ENCODE measurements around the gene TRIP6. TPM values are rescaled to one million over a fixed set of nuclear protein-coding genes. Genes with fewer than 3 reads are reported as not detected.

The TRIP6 gene
- total RNA-seq, 1 experiment from 2014 or later, result 140 TPM

GRCh38 chr7:100873599-100874299, 6.6 kb downstream of the TRIP6 start:
- ATAC-seq (no peak), DNase-seq (ENCODE audit: low spot score) (no peak)
- ChIA-PET CTCF (interaction anchor here (2.2 kb wide), 1 partner anchor 73 kb away, joined by 14 read pairs; no protein-coding TSS in a partner anchor), POLR2A (interaction anchor here (1.6 to 3.1 kb wide), 2 partner anchors 15 to 69 kb away, joined by 4 to 71 read pairs; partner anchors contain the start of gene UFSP1)
- peaks cover 19% of the 10 kb centered on the region for H3K4me1 Mint-ChIP-seq
- H3K27ac Mint-ChIP-seq, result peak overlapping the region; percentile 99
- H3K36me3 Mint-ChIP-seq, result peaks cover 78% of the 10 kb centered on the region
- H3K4me3 Mint-ChIP-seq, result peak overlapping the region; percentile 98
- TF ChIP-seq FOXP1 (CRISPR knock-in tag; IDR thresholded peaks at IDR 0.05; ENCODE audit: borderline replicate concordance) (no peak), AFF4 (CRISPR knock-in tag; IDR thresholded peaks at IDR 0.05; ENCODE audit: borderline replicate concordance) (no peak), ZNF121 (CRISPR knock-in tag; IDR thresholded peaks at IDR 0.05) (peak; percentile 99), TEAD1 (CRISPR knock-in tag; IDR thresholded peaks at IDR 0.05) (no peak)
- TF ChIP-seq, protein P1, sequence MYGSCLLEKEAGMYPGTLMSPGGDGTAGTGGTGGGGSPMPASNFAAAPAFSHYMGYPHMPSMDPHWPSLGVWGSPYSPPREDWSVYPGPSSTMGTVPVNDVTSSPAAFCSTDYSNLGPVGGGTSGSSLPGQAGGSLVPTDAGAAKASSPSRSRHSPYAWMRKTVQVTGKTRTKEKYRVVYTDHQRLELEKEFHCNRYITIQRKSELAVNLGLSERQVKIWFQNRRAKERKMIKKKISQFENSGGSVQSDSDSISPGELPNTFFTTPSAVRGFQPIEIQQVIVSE (CRISPR knock-in tag; IDR thresholded peaks at IDR 0.05; ENCODE audit: borderline replicate concordance), result no peak
- TF ChIP-seq, protein P2, sequence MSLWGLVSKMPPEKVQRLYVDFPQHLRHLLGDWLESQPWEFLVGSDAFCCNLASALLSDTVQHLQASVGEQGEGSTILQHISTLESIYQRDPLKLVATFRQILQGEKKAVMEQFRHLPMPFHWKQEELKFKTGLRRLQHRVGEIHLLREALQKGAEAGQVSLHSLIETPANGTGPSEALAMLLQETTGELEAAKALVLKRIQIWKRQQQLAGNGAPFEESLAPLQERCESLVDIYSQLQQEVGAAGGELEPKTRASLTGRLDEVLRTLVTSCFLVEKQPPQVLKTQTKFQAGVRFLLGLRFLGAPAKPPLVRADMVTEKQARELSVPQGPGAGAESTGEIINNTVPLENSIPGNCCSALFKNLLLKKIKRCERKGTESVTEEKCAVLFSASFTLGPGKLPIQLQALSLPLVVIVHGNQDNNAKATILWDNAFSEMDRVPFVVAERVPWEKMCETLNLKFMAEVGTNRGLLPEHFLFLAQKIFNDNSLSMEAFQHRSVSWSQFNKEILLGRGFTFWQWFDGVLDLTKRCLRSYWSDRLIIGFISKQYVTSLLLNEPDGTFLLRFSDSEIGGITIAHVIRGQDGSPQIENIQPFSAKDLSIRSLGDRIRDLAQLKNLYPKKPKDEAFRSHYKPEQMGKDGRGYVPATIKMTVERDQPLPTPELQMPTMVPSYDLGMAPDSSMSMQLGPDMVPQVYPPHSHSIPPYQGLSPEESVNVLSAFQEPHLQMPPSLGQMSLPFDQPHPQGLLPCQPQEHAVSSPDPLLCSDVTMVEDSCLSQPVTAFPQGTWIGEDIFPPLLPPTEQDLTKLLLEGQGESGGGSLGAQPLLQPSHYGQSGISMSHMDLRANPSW (CRISPR knock-in tag; conservative IDR thresholded peaks at IDR 0.05; ENCODE audit: low read depth), result no peak
- H3K27me3 Mint-ChIP-seq (ENCODE audit: low read depth), result no peaks in the 10 kb centered on the region
- no peaks in the 10 kb centered on the region for H3K9me3 Mint-ChIP-seq

- ATAC-seq (peak; percentile 4), DNase-seq (ENCODE audit: low spot score) (no peak)
- POLR2A ChIA-PET, result interaction anchor here (1.6 to 3.1 kb wide), 2 partner anchors 14 to 69 kb away, joined by 4 to 71 read pairs; partner anchors contain the start of gene UFSP1
- CTCF ChIA-PET, result interaction anchor here (1.2 to 2.2 kb wide), 2 partner anchors 74 to 169 kb away, joined by 9 to 14 read pairs; partner anchors contain the start of gene POP7
- Mint-ChIP-seq H3K4me3 (peak overlapping the region; percentile 98), H3K27me3 (ENCODE audit: low read depth) (no peaks in the 10 kb centered on the region), H3K4me1 (peaks cover 19% of the 10 kb centered on the region), H3K36me3 (peaks cover 80% of the 10 kb centered on the region), H3K27ac (peak overlapping the region; percentile 99), H3K9me3 (no peaks in the 10 kb centered on the region)
- TF ChIP-seq GRHL2 (CRISPR knock-in tag; IDR thresholded peaks at IDR 0.05; ENCODE audit: insufficient replicate concordance, severe bottlenecking), result no peak
- no peak for TF ChIP-seq ZNF396 (CRISPR knock-in tag; IDR thresholded peaks at IDR 0.05; ENCODE audit: borderline replicate concordance)
- TF ChIP-seq USF1 (CRISPR knock-in tag; IDR thresholded peaks at IDR 0.05), result no peak
- no peak for TF ChIP-seq HMGA2 (CRISPR knock-in tag; IDR thresholded peaks at IDR 0.05)
- TF ChIP-seq MAX (CRISPR knock-in tag; IDR thresholded peaks at IDR 0.05), result no peak
- TF ChIP-seq ZNF263 (CRISPR knock-in tag; IDR thresholded peaks at IDR 0.05; ENCODE audit: low read depth), result no peak
- no peak for TF ChIP-seq ZNF416 (CRISPR knock-in tag; IDR thresholded peaks at IDR 0.05)
- TF ChIP-seq NR2C2 (CRISPR knock-in tag; IDR thresholded peaks at IDR 0.05), result no peak
- no peak for TF ChIP-seq RORB (CRISPR knock-in tag; IDR thresholded peaks at IDR 0.05)
- TF ChIP-seq, protein P3, sequence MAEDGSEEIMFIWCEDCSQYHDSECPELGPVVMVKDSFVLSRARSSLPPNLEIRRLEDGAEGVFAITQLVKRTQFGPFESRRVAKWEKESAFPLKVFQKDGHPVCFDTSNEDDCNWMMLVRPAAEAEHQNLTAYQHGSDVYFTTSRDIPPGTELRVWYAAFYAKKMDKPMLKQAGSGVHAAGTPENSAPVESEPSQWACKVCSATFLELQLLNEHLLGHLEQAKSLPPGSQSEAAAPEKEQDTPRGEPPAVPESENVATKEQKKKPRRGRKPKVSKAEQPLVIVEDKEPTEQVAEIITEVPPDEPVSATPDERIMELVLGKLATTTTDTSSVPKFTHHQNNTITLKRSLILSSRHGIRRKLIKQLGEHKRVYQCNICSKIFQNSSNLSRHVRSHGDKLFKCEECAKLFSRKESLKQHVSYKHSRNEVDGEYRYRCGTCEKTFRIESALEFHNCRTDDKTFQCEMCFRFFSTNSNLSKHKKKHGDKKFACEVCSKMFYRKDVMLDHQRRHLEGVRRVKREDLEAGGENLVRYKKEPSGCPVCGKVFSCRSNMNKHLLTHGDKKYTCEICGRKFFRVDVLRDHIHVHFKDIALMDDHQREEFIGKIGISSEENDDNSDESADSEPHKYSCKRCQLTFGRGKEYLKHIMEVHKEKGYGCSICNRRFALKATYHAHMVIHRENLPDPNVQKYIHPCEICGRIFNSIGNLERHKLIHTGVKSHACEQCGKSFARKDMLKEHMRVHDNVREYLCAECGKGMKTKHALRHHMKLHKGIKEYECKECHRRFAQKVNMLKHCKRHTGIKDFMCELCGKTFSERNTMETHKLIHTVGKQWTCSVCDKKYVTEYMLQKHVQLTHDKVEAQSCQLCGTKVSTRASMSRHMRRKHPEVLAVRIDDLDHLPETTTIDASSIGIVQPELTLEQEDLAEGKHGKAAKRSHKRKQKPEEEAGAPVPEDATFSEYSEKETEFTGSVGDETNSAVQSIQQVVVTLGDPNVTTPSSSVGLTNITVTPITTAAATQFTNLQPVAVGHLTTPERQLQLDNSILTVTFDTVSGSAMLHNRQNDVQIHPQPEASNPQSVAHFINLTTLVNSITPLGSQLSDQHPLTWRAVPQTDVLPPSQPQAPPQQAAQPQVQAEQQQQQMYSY (CRISPR knock-in tag; IDR thresholded peaks at IDR 0.05), result no peak
- TF ChIP-seq NFYB (CRISPR knock-in tag; conservative IDR thresholded peaks at IDR 0.05; ENCODE audit: low read depth), result no peak
- no peak for TF ChIP-seq ESRRA (CRISPR knock-in tag; IDR thresholded peaks at IDR 0.05; ENCODE audit: borderline replicate concordance)
Measured at GRCh38 chr7:100874300-100874576, 7.1 kb downstream of the TRIP6 start.
